HG02884 (cell line): ENCODE results near the gene ABCA13.

Experiments used
- ATAC-seq: cut with Tn5 transposase; IDR thresholded peaks from one replicate; pipeline ENCODE4 v1.9.1; 2021; ENCODE audit warnings: mild to moderate bottlenecking, moderate library complexity; ENCODE audit not compliant: unreplicated experiment

Gene ABCA13

GRCh38 chr7:48505466-48505865, 334.2 kb downstream of the ABCA13 start:
- ATAC-seq: no peak

GRCh38 chr7:48506569-48506968, 335.3 kb downstream of the ABCA13 start:
- ATAC-seq: no peak

DNA sequence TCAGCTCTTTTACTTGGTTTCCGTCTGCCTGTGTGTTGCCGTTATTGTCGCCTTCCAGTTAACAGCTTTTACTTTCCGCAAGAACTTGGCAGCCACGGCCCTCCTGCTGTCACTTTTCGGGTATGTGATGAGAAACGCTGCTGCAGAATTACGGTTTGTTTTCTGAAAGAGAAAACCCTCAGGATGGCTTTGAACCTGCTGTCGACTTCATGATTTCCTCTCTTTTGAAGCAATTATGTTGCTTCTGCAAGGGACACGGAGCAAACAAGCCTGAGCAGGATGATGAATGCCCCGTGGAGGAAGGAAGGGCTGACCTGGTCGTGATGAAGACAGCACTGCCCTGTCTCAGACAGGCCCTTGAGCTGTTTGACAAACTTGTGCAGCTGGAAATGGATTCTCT, 339.8 kb downstream of the ABCA13 start:
- ATAC-seq: no peak

- no peak for ATAC-seq
Observed at GRCh38 chr7:48512892-48513291, 341.6 kb downstream of the ABCA13 start.

GRCh38 chr7:48515171-48515570, 343.9 kb downstream of the ABCA13 start:
- ATAC-seq: no peak

DNA sequence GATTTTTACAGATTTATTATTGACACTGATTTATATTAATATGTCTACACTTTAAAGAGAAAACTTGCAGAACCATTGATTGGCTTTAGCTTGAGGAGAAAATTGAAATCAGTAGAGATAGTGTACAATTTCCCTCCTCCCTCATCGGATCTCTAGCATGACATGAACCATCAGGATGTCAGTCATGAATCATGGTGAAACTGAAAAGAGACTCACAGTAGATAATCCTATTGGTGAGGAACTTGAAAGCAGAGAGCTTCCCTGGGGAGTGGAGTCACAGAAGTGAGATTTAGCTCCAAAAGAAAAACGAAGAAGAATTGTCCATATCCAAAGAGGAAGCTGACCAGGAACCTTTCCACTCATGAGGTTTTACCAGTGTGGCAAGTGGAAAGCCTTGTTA, 346.8 kb downstream of the ABCA13 start:
- no peak for ATAC-seq

GRCh38 chr7:48522692-48523091, 351.4 kb downstream of the ABCA13 start:
- no peak for ATAC-seq

DNA sequence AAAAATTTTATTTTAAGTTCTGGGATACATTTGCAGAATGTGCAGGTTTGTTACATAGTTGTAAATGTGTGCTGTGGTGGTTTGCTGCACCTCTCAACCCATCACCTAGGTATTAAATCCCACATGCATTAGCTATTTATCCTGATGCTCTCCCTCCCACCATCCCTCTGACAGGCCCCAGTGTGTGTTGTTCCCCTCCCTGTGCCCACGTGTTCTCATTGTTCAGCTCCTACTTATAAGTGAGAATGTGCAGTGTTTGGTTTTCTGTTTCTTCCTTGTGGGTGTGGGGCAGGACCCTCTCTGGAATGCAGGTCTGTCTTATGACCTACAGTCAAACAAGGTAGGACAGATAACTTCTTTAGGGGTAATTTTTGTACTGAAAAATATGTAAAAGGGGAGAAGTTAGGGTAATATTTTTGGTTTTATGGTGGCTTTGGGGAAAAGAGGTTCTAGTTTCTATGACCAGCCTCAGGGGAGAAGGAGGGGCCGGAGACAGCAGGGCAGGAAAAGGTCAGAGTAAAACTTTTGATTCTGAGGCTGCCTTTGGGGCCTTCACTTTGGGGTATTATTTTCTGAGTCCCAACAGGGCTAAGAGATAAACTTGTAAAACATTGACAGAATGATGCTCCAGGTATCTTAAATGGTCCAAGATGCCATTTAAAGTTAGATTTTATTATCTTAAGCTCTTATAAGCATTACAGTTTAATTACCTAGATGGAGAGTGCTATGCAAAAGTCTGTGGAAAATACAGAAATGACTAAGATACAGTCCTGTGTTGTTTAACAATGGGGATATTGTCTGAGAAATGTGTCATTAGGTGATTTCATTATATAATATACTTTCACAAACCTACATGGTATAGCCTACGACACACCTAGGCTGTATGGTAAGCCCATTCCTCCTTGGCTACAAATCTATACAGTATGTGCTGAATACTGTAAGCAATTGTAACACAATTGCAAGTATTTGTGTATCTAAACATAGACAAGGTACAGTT, 354.8 kb downstream of the ABCA13 start:
- ATAC-seq: no peak

DNA sequence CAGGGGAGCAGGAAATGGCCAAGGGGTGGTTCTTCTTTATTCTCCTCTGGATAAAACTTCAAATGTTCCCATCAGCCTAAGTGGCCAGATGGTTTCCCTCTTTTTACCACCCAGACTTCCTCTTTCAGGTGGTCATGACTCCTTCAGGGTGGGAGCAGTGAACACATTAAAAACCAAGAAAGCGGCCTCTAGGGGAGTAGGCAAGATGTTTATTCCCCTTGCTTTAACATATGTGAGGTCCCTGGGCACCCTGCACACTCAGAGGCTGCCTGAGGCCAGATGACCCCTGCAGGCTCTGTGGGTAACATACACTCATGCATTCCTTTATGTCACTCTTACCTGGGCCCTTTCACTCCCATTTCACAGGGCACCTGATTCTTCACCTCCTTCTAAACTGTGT, 357.4 kb downstream of the ABCA13 start:
- ATAC-seq: no peak

GRCh38 chr7:48537561-48537960, 366.3 kb downstream of the ABCA13 start:
- no peak for ATAC-seq

- ATAC-seq: no peak
Observed at GRCh38 chr7:48540746-48541145, 369.5 kb downstream of the ABCA13 start.

DNA sequence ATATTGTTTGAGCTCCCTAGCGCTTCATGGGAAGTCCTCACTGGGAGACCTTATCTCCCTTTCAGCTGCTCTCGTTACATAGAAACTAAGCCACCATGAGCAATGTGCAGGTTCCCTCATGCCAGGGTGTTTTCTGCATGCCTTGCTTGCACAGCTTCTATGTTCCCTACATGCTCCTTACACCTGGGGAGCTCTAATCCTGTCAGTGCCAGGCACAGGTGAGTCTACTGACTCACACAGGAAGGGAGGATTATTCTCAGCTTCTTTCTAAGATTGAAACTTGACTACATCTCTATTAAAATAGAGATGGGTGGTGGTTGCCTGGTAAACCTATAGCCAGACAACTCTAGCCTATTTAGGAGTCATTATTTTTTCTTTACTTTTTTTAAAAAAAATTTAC, 377.4 kb downstream of the ABCA13 start:
- ATAC-seq: no peak

GRCh38 chr7:48551652-48552051, 380.4 kb downstream of the ABCA13 start:
- ATAC-seq: no peak

DNA sequence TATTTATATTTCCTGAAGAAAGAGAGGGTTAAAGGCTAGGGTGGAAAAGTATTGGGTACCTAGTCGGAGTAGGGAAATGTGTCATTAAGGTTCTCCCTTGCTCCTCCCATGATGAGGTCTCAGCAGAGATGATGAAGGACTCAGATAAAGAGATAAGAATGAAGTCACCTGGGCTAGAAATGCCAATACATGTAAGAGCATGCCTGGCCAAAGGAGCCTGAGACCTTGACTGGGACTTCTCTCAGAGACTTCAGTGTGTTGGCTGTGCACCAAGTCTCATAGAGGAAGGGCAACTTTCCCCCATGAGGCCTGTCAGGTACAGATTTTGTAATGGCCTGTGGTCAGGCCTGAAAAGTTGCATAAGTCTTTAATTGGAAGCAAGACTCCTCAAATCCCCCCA, 392.1 kb downstream of the ABCA13 start:
- ATAC-seq: no peak

DNA sequence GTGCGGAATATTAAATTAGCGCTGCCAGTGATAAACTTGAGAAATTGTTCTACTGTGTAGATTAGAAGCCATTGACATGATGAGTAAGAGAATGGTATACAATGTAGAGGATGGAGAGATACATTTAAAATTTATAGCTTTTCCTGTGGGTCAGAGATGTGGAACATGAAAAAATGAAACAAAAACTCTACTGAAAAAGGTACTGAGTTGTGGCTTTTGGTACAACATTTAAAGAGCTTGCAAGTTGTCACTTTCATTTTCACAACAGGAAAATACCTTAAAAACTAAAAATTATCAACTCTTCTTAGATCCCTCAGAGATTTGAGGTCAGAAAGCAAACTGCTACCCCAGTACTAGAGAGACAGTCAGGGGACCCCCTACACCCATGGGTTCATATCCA, 404.3 kb downstream of the ABCA13 start:
- ATAC-seq: no peak

- ATAC-seq: no peak
Observed at GRCh38 chr7:48587475-48587874, 416.2 kb downstream of the ABCA13 start.

DNA sequence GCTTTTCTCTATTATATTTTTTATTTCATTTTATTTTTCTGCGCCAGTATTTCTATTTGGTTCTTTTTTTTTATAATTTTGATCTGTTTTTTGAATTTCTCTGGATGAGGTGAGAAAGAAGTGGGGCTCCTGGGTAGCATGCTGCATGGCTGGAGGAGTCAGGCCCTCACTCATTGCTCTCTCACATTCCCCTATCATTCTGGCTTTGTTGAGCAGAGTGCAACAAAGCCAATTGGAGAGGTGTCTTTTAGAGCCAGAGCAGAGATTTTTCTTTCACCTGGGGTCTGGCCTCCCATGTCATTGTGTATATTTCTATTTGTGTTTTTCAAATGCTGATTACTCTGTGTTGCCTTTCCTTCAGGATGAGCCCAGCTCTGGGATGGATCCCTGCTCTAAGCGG, 423.1 kb downstream of the ABCA13 start:
- ATAC-seq: no peak

GRCh38 chr7:48595756-48596155, 424.5 kb downstream of the ABCA13 start:
- ATAC-seq: no peak

DNA sequence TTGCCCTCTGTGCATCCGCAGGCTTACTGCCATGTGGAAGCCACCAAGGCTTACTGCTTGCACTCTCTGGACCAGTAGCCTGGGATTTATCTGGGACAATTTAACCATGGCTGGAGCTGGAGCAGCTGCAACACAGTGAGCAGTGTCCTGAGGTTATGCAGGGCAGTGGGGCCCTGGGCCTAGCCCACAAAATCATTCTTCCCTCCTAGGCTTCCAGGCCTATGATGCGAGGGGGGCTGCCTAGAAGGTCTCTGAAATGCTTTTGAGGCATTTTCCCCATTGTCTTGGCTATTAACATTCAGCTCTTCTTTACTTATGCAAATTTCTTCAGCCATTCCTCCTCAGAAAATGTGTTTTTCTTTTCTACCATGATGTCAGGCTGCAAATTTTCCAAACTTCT, 439.4 kb downstream of the ABCA13 start:
- ATAC-seq: no peak

DNA sequence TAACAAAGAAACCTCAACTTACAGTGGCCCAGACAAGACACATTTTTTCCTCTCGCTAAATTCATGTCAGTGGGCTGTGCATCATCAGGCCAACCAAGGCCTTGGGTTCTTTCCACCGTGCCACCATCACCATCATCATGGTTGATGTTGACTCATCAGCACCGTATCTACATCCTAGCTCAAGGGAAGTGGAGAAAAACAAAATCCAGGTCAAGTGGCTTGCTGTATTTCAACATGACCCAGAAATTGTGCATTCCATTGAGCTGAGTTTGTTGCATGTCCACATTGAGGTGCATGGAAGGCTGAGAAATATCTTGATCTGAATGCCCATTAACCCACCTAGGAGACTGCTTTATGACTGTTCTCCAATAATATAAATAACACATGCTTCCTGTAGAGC, 440.7 kb downstream of the ABCA13 start:
- ATAC-seq: no peak

DNA sequence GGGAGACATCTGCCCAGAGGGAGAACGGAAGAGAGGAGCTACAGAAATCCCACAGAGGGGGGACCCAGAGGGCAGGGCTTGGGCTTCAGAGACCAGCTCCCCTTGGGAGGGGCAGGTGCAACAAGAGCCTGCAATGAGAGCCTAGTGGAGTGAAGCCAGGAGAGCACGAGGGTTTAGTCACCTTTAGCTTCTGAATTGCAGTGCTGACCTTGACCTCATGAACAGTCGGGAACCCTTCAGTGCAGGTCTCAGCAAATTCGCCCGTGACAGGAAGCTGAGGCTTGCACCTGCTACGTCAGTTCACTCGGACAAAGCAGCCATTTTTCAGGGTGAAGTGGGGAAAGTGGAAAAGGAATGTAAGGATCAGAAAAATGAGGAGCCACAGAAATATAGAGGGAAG, 446.2 kb downstream of the ABCA13 start:
- ATAC-seq: no peak

DNA sequence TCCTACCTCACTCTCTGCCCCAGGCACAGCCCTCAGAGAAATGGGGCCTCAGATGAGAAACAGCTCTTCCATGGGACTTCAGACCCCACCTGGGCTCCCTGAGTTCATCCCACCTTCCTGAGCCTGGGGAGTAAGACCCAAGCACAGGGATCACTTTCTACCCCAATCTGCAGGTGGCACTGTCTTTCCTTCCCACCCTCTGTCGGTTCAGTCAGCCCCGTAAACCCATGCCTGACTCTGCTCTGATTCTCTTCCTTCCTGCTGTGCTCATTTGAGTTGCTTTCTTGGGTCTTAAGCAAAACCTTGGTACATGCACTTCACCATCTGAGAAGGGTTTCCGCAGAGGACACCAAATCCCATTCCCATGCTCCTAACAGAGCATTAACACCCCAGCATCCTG, 446.7 kb downstream of the ABCA13 start:
- ATAC-seq: no peak

DNA sequence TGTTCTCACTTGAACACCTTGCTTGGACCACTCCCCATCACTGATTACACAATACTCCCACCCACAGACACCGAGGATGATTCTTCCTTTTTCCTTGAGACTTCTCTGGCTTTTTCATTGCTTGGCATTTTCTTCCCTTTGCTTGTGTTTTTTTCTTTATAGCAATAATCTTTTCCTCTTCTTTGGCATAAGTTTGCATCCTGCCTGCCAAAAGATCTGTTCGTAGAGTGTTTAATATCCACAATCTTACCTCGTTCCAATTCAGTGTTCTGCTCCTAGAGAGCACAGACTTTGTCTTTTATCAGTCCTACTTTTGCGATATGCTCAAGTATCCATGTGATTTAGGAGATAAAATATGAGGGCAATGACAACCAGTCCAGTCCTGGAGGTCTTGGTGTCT, 449.8 kb downstream of the ABCA13 start:
- no peak for ATAC-seq
